GM23338 (cell line): ENCODE results near the gene HELT.

Experiments used
- CREB1 ChIP-seq: fragments of 250-450 bp; sonication (Bioruptor Pico); IDR thresholded peaks from 2 replicates; pipeline ENCODE4 v1.5.0; 2020; ENCODE audit warnings: low read depth, mild to moderate bottlenecking, moderate library complexity
- EZH2 ChIP-seq: fragments of 200-600 bp; sonication (generic); IDR thresholded peaks from one replicate; pipeline ENCODE4 v1.8.0; 2017; ENCODE audit warnings: antibody characterized with exemption, mild to moderate bottlenecking, low read depth; ENCODE audit not compliant: unreplicated experiment
- EZH2phosphoT487 ChIP-seq: fragments of 200-600 bp; sonication (generic); IDR thresholded peaks from one replicate; pipeline ENCODE4 v1.8.1; 2018; ENCODE audit warnings: antibody characterized with exemption; ENCODE audit not compliant: unreplicated experiment
- JUNB ChIP-seq: IDR thresholded peaks from one replicate; pipeline ENCODE4 v1.6.1; 2016; ENCODE audit warnings: antibody characterized with exemption; ENCODE audit not compliant: unreplicated experiment
- NANOG ChIP-seq: IDR thresholded peaks from 2 replicates; pipeline ENCODE4 v1.6.1; 2016; ENCODE audit warnings: antibody characterized with exemption, borderline replicate concordance
- POLR2AphosphoS5 ChIP-seq: IDR thresholded peaks from 2 replicates; pipeline ENCODE4 v1.6.1; 2016; ENCODE audit warnings: antibody characterized with exemption, low read depth
- STAT1 ChIP-seq: IDR thresholded peaks from one replicate; pipeline ENCODE4 v1.6.1; 2016; ENCODE audit warnings: antibody characterized with exemption; ENCODE audit not compliant: unreplicated experiment
- ZNF114 ChIP-seq: fragments of 250-450 bp; sonication (Bioruptor Pico); IDR thresholded peaks from 2 replicates; pipeline ENCODE4 v1.5.0; 2020; ENCODE audit warnings: mild to moderate bottlenecking, moderate library complexity
- ZNF331 ChIP-seq: fragments of 250-450 bp; sonication (Bioruptor Pico); IDR thresholded peaks from 2 replicates; pipeline ENCODE4 v1.5.0; 2020; ENCODE audit warnings: low read depth, mild to moderate bottlenecking, moderate library complexity
- TF ChIP-seq, protein P1 (sequence below), 2 experiments: fragments of 200-600 bp in 1 of 2; sonication (generic) in 1 of 2; conservative IDR thresholded peaks; 2 replicates each; pipeline versions ENCODE4 v1.5.1 to v1.6.1; 2016 to 2017; ENCODE audit warnings: antibody characterized with exemption in 2 of 2, low read depth in 2 of 2, mild to moderate bottlenecking in 2 of 2, moderate library complexity in 1 of 2
- TF ChIP-seq, protein P2 (sequence below): IDR thresholded peaks from one replicate; pipeline ENCODE4 v1.6.1; 2018; ENCODE audit warnings: antibody characterized with exemption; ENCODE audit not compliant: unreplicated experiment
- TF ChIP-seq, protein P3 (sequence below): fragments of 250-450 bp; sonication (Bioruptor Pico); IDR thresholded peaks from 2 replicates; pipeline ENCODE4 v1.5.0; 2020; ENCODE audit warnings: mild to moderate bottlenecking, moderate library complexity
- TF ChIP-seq, protein P4 (sequence below): IDR thresholded peaks from 2 replicates; pipeline ENCODE4 v1.6.1; 2016; ENCODE audit warnings: antibody characterized with exemption

DNA sequence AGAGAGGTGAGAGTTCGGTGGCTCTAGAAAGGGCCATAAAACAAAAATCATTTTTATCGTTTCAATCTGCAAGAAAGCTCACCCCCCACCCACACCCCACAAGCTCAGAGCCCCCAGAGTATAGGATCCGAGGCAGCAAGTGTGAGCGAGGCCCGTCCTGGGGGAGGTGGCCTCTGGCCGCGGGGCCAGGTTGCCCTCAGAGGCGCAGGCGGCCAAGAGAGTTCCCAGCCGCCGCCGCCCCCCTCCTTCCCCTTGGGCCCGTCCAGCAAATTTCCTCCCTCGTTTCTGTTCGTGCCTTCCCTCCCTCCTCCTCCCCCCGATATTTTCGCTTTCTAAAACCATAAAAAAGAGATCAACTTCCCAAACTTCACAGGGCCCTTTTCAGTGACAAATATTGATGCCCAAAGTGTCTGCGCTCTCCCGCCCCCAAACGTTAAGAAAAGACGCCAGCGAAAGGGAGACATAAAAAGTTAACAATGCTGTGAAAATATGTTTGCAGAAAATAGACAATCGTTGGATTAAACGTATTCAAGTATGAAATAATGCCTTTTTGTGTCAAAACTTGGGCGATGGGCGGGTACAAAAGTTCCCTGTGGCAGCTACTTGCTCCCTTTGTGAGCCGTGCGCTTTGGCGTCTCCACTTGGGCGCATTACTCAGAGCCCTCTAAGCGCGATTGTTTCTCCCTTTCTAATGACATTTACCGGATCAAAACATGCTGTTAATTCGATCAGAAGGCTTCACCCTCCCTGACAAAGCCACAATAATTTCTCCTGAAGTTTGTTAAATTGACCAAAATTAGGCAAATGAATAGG is 1.1 kb upstream of the HELT start:
- TF ChIP-seq POLR2AphosphoS5 (no peak), EZH2 (peak; percentile 96), CREB1 (CRISPR knock-in tag) (no peak), EZH2phosphoT487 (no peak), ZNF114 (no peak), JUNB (no peak), STAT1 (no peak), ZNF331 (CRISPR knock-in tag) (no peak), NANOG (no peak)
- TF ChIP-seq, protein P1, sequence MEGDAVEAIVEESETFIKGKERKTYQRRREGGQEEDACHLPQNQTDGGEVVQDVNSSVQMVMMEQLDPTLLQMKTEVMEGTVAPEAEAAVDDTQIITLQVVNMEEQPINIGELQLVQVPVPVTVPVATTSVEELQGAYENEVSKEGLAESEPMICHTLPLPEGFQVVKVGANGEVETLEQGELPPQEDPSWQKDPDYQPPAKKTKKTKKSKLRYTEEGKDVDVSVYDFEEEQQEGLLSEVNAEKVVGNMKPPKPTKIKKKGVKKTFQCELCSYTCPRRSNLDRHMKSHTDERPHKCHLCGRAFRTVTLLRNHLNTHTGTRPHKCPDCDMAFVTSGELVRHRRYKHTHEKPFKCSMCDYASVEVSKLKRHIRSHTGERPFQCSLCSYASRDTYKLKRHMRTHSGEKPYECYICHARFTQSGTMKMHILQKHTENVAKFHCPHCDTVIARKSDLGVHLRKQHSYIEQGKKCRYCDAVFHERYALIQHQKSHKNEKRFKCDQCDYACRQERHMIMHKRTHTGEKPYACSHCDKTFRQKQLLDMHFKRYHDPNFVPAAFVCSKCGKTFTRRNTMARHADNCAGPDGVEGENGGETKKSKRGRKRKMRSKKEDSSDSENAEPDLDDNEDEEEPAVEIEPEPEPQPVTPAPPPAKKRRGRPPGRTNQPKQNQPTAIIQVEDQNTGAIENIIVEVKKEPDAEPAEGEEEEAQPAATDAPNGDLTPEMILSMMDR (conservative IDR thresholded peaks at IDR 0.05; ENCODE audit: low read depth in 2 of 2), result no peak
- TF ChIP-seq, protein P2, sequence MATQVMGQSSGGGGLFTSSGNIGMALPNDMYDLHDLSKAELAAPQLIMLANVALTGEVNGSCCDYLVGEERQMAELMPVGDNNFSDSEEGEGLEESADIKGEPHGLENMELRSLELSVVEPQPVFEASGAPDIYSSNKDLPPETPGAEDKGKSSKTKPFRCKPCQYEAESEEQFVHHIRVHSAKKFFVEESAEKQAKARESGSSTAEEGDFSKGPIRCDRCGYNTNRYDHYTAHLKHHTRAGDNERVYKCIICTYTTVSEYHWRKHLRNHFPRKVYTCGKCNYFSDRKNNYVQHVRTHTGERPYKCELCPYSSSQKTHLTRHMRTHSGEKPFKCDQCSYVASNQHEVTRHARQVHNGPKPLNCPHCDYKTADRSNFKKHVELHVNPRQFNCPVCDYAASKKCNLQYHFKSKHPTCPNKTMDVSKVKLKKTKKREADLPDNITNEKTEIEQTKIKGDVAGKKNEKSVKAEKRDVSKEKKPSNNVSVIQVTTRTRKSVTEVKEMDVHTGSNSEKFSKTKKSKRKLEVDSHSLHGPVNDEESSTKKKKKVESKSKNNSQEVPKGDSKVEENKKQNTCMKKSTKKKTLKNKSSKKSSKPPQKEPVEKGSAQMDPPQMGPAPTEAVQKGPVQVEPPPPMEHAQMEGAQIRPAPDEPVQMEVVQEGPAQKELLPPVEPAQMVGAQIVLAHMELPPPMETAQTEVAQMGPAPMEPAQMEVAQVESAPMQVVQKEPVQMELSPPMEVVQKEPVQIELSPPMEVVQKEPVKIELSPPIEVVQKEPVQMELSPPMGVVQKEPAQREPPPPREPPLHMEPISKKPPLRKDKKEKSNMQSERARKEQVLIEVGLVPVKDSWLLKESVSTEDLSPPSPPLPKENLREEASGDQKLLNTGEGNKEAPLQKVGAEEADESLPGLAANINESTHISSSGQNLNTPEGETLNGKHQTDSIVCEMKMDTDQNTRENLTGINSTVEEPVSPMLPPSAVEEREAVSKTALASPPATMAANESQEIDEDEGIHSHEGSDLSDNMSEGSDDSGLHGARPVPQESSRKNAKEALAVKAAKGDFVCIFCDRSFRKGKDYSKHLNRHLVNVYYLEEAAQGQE, result no peak
- TF ChIP-seq, protein P3, sequence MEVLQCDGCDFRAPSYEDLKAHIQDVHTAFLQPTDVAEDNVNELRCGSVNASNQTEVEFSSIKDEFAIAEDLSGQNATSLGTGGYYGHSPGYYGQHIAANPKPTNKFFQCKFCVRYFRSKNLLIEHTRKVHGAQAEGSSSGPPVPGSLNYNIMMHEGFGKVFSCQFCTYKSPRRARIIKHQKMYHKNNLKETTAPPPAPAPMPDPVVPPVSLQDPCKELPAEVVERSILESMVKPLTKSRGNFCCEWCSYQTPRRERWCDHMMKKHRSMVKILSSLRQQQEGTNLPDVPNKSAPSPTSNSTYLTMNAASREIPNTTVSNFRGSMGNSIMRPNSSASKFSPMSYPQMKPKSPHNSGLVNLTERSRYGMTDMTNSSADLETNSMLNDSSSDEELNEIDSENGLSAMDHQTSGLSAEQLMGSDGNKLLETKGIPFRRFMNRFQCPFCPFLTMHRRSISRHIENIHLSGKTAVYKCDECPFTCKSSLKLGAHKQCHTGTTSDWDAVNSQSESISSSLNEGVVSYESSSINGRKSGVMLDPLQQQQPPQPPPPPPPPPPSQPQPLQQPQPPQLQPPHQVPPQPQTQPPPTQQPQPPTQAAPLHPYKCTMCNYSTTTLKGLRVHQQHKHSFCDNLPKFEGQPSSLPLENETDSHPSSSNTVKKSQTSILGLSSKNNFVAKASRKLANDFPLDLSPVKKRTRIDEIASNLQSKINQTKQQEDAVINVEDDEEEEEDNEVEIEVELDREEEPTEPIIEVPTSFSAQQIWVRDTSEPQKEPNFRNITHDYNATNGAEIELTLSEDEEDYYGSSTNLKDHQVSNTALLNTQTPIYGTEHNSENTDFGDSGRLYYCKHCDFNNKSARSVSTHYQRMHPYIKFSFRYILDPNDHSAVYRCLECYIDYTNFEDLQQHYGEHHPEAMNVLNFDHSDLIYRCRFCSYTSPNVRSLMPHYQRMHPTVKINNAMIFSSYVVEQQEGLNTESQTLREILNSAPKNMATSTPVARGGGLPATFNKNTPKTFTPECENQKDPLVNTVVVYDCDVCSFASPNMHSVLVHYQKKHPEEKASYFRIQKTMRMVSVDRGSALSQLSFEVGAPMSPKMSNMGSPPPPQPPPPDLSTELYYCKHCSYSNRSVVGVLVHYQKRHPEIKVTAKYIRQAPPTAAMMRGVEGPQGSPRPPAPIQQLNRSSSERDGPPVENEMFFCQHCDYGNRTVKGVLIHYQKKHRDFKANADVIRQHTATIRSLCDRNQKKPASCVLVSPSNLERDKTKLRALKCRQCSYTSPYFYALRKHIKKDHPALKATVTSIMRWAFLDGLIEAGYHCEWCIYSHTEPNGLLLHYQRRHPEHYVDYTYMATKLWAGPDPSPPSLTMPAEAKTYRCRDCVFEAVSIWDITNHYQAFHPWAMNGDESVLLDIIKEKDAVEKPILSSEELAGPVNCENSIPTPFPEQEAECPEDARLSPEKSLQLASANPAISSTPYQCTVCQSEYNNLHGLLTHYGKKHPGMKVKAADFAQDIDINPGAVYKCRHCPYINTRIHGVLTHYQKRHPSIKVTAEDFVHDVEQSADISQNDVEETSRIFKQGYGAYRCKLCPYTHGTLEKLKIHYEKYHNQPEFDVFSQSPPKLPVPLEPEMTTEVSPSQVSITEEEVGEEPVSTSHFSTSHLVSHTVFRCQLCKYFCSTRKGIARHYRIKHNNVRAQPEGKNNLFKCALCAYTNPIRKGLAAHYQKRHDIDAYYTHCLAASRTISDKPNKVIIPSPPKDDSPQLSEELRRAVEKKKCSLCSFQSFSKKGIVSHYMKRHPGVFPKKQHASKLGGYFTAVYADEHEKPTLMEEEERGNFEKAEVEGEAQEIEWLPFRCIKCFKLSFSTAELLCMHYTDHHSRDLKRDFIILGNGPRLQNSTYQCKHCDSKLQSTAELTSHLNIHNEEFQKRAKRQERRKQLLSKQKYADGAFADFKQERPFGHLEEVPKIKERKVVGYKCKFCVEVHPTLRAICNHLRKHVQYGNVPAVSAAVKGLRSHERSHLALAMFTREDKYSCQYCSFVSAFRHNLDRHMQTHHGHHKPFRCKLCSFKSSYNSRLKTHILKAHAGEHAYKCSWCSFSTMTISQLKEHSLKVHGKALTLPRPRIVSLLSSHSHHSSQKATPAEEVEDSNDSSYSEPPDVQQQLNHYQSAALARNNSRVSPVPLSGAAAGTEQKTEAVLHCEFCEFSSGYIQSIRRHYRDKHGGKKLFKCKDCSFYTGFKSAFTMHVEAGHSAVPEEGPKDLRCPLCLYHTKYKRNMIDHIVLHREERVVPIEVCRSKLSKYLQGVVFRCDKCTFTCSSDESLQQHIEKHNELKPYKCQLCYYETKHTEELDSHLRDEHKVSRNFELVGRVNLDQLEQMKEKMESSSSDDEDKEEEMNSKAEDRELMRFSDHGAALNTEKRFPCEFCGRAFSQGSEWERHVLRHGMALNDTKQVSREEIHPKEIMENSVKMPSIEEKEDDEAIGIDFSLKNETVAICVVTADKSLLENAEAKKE, result no peak
- TF ChIP-seq, protein P4, sequence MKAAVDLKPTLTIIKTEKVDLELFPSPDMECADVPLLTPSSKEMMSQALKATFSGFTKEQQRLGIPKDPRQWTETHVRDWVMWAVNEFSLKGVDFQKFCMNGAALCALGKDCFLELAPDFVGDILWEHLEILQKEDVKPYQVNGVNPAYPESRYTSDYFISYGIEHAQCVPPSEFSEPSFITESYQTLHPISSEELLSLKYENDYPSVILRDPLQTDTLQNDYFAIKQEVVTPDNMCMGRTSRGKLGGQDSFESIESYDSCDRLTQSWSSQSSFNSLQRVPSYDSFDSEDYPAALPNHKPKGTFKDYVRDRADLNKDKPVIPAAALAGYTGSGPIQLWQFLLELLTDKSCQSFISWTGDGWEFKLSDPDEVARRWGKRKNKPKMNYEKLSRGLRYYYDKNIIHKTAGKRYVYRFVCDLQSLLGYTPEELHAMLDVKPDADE, result no peak
